Astrocyte (in vitro differentiated cells and primary cell): Measurements from ENCODE around the gene C1orf198.

ENCODE experiments used
- EZH2 ChIP-seq: IDR thresholded peaks from 2 replicates; pipeline ENCODE4 v1.6.1; 2012; ENCODE audit warnings: mild to moderate bottlenecking, low read length, inconsistent platforms; ENCODE audit not compliant: insufficient read depth
- TF ChIP-seq, protein P1 (sequence below): IDR thresholded peaks from 2 replicates; pipeline ENCODE4 v1.5.1; 2011; ENCODE audit warnings: low read depth, mild to moderate bottlenecking, inconsistent platforms, low read length, moderate library complexity; ENCODE audit not compliant: insufficient read depth

- TF ChIP-seq, protein P1, sequence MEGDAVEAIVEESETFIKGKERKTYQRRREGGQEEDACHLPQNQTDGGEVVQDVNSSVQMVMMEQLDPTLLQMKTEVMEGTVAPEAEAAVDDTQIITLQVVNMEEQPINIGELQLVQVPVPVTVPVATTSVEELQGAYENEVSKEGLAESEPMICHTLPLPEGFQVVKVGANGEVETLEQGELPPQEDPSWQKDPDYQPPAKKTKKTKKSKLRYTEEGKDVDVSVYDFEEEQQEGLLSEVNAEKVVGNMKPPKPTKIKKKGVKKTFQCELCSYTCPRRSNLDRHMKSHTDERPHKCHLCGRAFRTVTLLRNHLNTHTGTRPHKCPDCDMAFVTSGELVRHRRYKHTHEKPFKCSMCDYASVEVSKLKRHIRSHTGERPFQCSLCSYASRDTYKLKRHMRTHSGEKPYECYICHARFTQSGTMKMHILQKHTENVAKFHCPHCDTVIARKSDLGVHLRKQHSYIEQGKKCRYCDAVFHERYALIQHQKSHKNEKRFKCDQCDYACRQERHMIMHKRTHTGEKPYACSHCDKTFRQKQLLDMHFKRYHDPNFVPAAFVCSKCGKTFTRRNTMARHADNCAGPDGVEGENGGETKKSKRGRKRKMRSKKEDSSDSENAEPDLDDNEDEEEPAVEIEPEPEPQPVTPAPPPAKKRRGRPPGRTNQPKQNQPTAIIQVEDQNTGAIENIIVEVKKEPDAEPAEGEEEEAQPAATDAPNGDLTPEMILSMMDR: peak; percentile 67
- no peak for TF ChIP-seq EZH2
Measured at GRCh38 chr1:230917284-230918135, 49.2 kb upstream of the C1orf198 start.
